GM18520 (cell line): ENCODE data around the gene APMAP.
A peak's percentile ranks its signal among the peaks of the same experiment; 100 is the strongest.
"Not testable (repeated sequence)": the region's sequence is repeated elsewhere in the genome, so short reads cannot be mapped to it uniquely, and the experiment has no call there.

Experiments used
- ATAC-seq: cut with Tn5 transposase; IDR thresholded peaks from one replicate; pipeline ENCODE4 v1.9.1; 2021; ENCODE audit not compliant: unreplicated experiment

APMAP gene

GRCh38 chr20:24954151-24954550 is 38.4 kb downstream of the APMAP start:
- no peak for ATAC-seq

- ATAC-seq = no peak
These were observed 38.9 kb downstream of the APMAP start for GRCh38 chr20:24953621-24954133.

GRCh38 chr20:24953209-24953575 is 39.4 kb downstream of the APMAP start:
- no peak for ATAC-seq

GRCh38 chr20:24952376-24953208 is 40.0 kb downstream of the APMAP start:
- ATAC-seq = no peak

GRCh38 chr20:24951536-24952083 is 40.9 kb downstream of the APMAP start:
- ATAC-seq = no peak

- ATAC-seq = no peak
These were observed 41.6 kb downstream of the APMAP start for GRCh38 chr20:24950836-24951525.

GRCh38 chr20:24950128-24950835 is 42.3 kb downstream of the APMAP start:
- ATAC-seq = no peak

- no peak for ATAC-seq
These were observed 42.8 kb downstream of the APMAP start for GRCh38 chr20:24949756-24950127.

GRCh38 chr20:24948939-24949679 is 43.4 kb downstream of the APMAP start, which contains the start of gene CST7:
TSS of gene CST7 (plus strand) at chr20:24949269. CDS start at chr20:24949506, 237 bp downstream.
- ATAC-seq = peak; percentile 61

GRCh38 chr20:24948396-24948938 is 44.1 kb downstream of the APMAP start:
- ATAC-seq = not testable (repeated sequence)

GRCh38 chr20:24946376-24946775 is 46.2 kb downstream of the APMAP start:
- not testable (repeated sequence) for ATAC-seq

- no peak for ATAC-seq
These were observed 48.8 kb downstream of the APMAP start for GRCh38 chr20:24943731-24944130.

GRCh38 chr20:24943196-24943595 is 49.4 kb downstream of the APMAP start:
- ATAC-seq = no peak

- no peak for ATAC-seq
These were observed 49.9 kb downstream of the APMAP start for GRCh38 chr20:24942679-24943078.

- no peak for ATAC-seq
These were observed 53.5 kb downstream of the APMAP start for GRCh38 chr20:24939036-24939435.

- ATAC-seq = no peak
These were observed 54.1 kb downstream of the APMAP start for GRCh38 chr20:24938498-24938897.

GRCh38 chr20:24937579-24937978 is 55.0 kb downstream of the APMAP start:
- no peak for ATAC-seq

GRCh38 chr20:24936526-24937407 is 55.8 kb downstream of the APMAP start:
- no peak for ATAC-seq
